HEK293 (cell line): ENCODE data around the gene THBS2.

Experiments used
- CTCF ChIA-PET: fragments of 350-600 bp; formaldehyde crosslinking; extraction: SDS; loops from one replicate; lab custom pipeline; 2021; ENCODE audit warnings: antibody characterized with exemption; lab: Yijun Ruan, JAX
- POLR2A ChIA-PET: fragments of 300-600 bp; formaldehyde crosslinking; extraction: SDS; loops from one replicate; lab custom pipeline; 2020; ENCODE audit warnings: antibody characterized with exemption, inconsistent platforms; lab: Yijun Ruan, JAX
- H3K27ac ChIP-seq: fragments of 200-500 bp; sonication (Bioruptor generic); 2 replicates; pipeline ENCODE4 v1.5.1; 2014; ENCODE audit warnings: low read depth, low read length, control low read depth, inconsistent platforms; ENCODE audit errors: extremely low read depth
- H3K36me3 ChIP-seq, 2 experiments: fragments of 200-500 bp in 1 of 2; sonication (Bioruptor generic) in 1 of 2; 1 replicate in 1 of 2; 2 replicates in 1 of 2; pipeline ENCODE4 v1.5.1; 2014 to 2017; ENCODE audit warnings: inconsistent platforms in 2 of 2, low read length in 2 of 2; ENCODE audit not compliant: control insufficient read depth in 2 of 2, insufficient read depth in 1 of 2
- H3K4me1 ChIP-seq: fragments of 200-500 bp; sonication (Bioruptor generic); 2 replicates; pipeline ENCODE4 v1.5.1; 2014; ENCODE audit warnings: mild to moderate bottlenecking, low read length, inconsistent platforms; ENCODE audit not compliant: control insufficient read depth, insufficient read depth
- H3K4me3 ChIP-seq: 2 replicates; pipeline ENCODE4 v1.5.1; 2011; ENCODE audit warnings: low read depth, mild to moderate bottlenecking, control low read depth, low read length, moderate library complexity
- H3K9me3 ChIP-seq: fragments of 200-500 bp; sonication (Bioruptor generic); 2 replicates; pipeline ENCODE4 v1.5.1; 2014; ENCODE audit warnings: low read depth, low read length, inconsistent platforms; ENCODE audit not compliant: control insufficient read depth, insufficient read depth
- AEBP2 ChIP-seq: fragments of 450-650 bp; formaldehyde crosslinking; IDR thresholded peaks from 2 replicates; pipeline ENCODE4 v1.5.1; 2016; ENCODE audit warnings: missing biosample characterization, missing genetic modification characterization, borderline replicate concordance
- OSR2 ChIP-seq: fragments of 450-650 bp; formaldehyde crosslinking; IDR thresholded peaks from 2 replicates; pipeline ENCODE4 v1.5.1; 2016; ENCODE audit warnings: missing biosample characterization, missing genetic modification characterization
- PRDM10 ChIP-seq: fragments of 450-650 bp; formaldehyde crosslinking; IDR thresholded peaks from 2 replicates; pipeline ENCODE4 v1.5.1; 2016; ENCODE audit warnings: missing biosample characterization, missing genetic modification characterization
- REST ChIP-seq: fragments of 450-650 bp; formaldehyde crosslinking; IDR thresholded peaks from 2 replicates; pipeline ENCODE4 v1.5.1; 2016; ENCODE audit warnings: missing biosample characterization, missing genetic modification characterization
- SALL2 ChIP-seq: fragments of 450-650 bp; formaldehyde crosslinking; IDR thresholded peaks from 2 replicates; pipeline ENCODE4 v1.5.0; 2017; ENCODE audit warnings: missing biosample characterization, mild to moderate bottlenecking, missing genetic modification characterization, borderline replicate concordance
- ZBTB49 ChIP-seq: fragments of 450-650 bp; formaldehyde crosslinking; IDR thresholded peaks from 2 replicates; pipeline ENCODE4 v1.5.1; 2016; ENCODE audit warnings: missing biosample characterization, missing genetic modification characterization, low read depth
- ZFHX2 ChIP-seq: fragments of 450-650 bp; formaldehyde crosslinking; conservative IDR thresholded peaks from 2 replicates; pipeline ENCODE4 v1.5.1; 2016; ENCODE audit warnings: missing biosample characterization, missing genetic modification characterization
- ZIC2 ChIP-seq: fragments of 450-650 bp; formaldehyde crosslinking; IDR thresholded peaks from 2 replicates; pipeline ENCODE4 v1.5.1; 2016; ENCODE audit warnings: missing biosample characterization, missing genetic modification characterization
- ZNF146 ChIP-seq: fragments of 450-650 bp; formaldehyde crosslinking; IDR thresholded peaks from 2 replicates; pipeline ENCODE4 v1.5.1; 2016; ENCODE audit warnings: missing biosample characterization, missing genetic modification characterization
- ZNF157 ChIP-seq: fragments of 450-650 bp; formaldehyde crosslinking; IDR thresholded peaks from 2 replicates; pipeline ENCODE4 v1.5.1; 2016; ENCODE audit warnings: missing biosample characterization, missing genetic modification characterization
- ZNF175 ChIP-seq: fragments of 450-650 bp; formaldehyde crosslinking; IDR thresholded peaks from 2 replicates; pipeline ENCODE4 v1.5.1; 2016; ENCODE audit warnings: missing biosample characterization, missing genetic modification characterization
- ZNF2 ChIP-seq: fragments of 450-650 bp; formaldehyde crosslinking; IDR thresholded peaks from 2 replicates; pipeline ENCODE4 v1.5.1; 2016; ENCODE audit warnings: missing biosample characterization, missing genetic modification characterization
- ZNF311 ChIP-seq: fragments of 450-650 bp; formaldehyde crosslinking; IDR thresholded peaks from 2 replicates; pipeline ENCODE4 v1.5.1; 2017; ENCODE audit warnings: missing biosample characterization, missing genetic modification characterization, borderline replicate concordance
- ZNF335 ChIP-seq: fragments of 450-650 bp; formaldehyde crosslinking; conservative IDR thresholded peaks from 2 replicates; pipeline ENCODE4 v1.5.1; 2016; ENCODE audit warnings: missing biosample characterization, missing genetic modification characterization
- ZNF362 ChIP-seq: fragments of 450-650 bp; formaldehyde crosslinking; IDR thresholded peaks from 2 replicates; pipeline ENCODE4 v1.5.1; 2016; ENCODE audit warnings: missing biosample characterization, missing genetic modification characterization
- ZNF473 ChIP-seq: fragments of 450-650 bp; formaldehyde crosslinking; IDR thresholded peaks from 2 replicates; pipeline ENCODE4 v1.5.1; 2017; ENCODE audit warnings: missing biosample characterization, missing genetic modification characterization
- ZNF544 ChIP-seq: fragments of 450-650 bp; formaldehyde crosslinking; IDR thresholded peaks from 2 replicates; pipeline ENCODE4 v1.5.0; 2017; ENCODE audit warnings: missing biosample characterization, missing genetic modification characterization
- ZNF555 ChIP-seq: fragments of 450-650 bp; formaldehyde crosslinking; conservative IDR thresholded peaks from 2 replicates; pipeline ENCODE4 v1.5.1; 2017; ENCODE audit warnings: missing biosample characterization, mild to moderate bottlenecking, missing genetic modification characterization, inconsistent platforms
- ZNF596 ChIP-seq: fragments of 450-650 bp; IDR thresholded peaks from 2 replicates; pipeline ENCODE4 v1.5.0; 2018; ENCODE audit warnings: missing biosample characterization, mild to moderate bottlenecking, missing genetic modification characterization, moderate library complexity
- ZXDB ChIP-seq: fragments of 450-650 bp; formaldehyde crosslinking; IDR thresholded peaks from 2 replicates; pipeline ENCODE4 v1.5.1; 2016; ENCODE audit warnings: missing biosample characterization, missing genetic modification characterization

THBS2 gene

GRCh38 chr6:169256061-169256460 is 2.4 kb upstream of the THBS2 start:
- H3K4me1 ChIP-seq: no peaks in the 10 kb centered on the region
- CTCF ChIA-PET: no interaction called here
- POLR2A ChIA-PET: no interaction called here
- no peak overlapping the region for H3K27ac ChIP-seq
- no peaks in the 10 kb centered on the region for H3K9me3 ChIP-seq
- H3K4me3 ChIP-seq: no peak overlapping the region
- TF ChIP-seq ZNF555 (no peak), SALL2 (no peak), AEBP2 (tag by site-specific recombination) (no peak), ZNF362 (no peak), ZNF596 (no peak), ZBTB49 (tag by site-specific recombination) (no peak), ZXDB (tag by site-specific recombination) (no peak), ZNF146 (no peak), ZNF335 (tag by site-specific recombination) (no peak), ZNF311 (no peak), ZNF473 (tag by site-specific recombination) (no peak), ZFHX2 (tag by site-specific recombination) (no peak), OSR2 (tag by site-specific recombination) (no peak), PRDM10 (no peak), ZNF544 (no peak), ZNF175 (tag by site-specific recombination) (no peak), REST (no peak), ZIC2 (tag by site-specific recombination) (no peak), ZNF2 (tag by site-specific recombination) (no peak), ZNF157 (tag by site-specific recombination) (no peak)
- no peaks in the 10 kb centered on the region for H3K36me3 ChIP-seq
